SJCRH30 (cell line): ENCODE data around the gene TMEM175. TPM values are rescaled to one million over a fixed set of nuclear protein-coding genes. Genes with fewer than 3 reads are reported as not detected.
A peak's percentile ranks its signal among the peaks of the same experiment; 100 is the strongest.

Source experiments
- DNase-seq, 2 experiments: peaks; one replicate each; pipeline ENCODE4 v3.0.0-alpha.2; 2015 to 2020
- H3K27ac ChIP-seq: fragments of 250-450 bp; sonication (Bioruptor Pico); 2 replicates; pipeline ENCODE4 v1.5.1; 2020; ENCODE audit warnings: mild to moderate bottlenecking, moderate library complexity
- H3K27me3 ChIP-seq: fragments of 250-450 bp; sonication (Bioruptor Pico); 2 replicates; pipeline ENCODE4 v1.5.1; 2020; ENCODE audit warnings: mild to moderate bottlenecking, moderate library complexity
- H3K36me3 ChIP-seq: fragments of 250-450 bp; sonication (Bioruptor Pico); 2 replicates; pipeline ENCODE4 v1.5.1; 2020; ENCODE audit warnings: mild to moderate bottlenecking, moderate library complexity
- H3K4me1 ChIP-seq: fragments of 250-450 bp; sonication (Bioruptor Pico); 2 replicates; pipeline ENCODE4 v1.5.1; 2020; ENCODE audit warnings: mild to moderate bottlenecking, moderate library complexity
- H3K4me3 ChIP-seq: fragments of 250-450 bp; sonication (Bioruptor Pico); 2 replicates; pipeline ENCODE4 v1.5.1; 2020; ENCODE audit warnings: mild to moderate bottlenecking, moderate library complexity
- H3K9me3 ChIP-seq: fragments of 250-450 bp; sonication (Bioruptor Pico); replicated peaks from 2 replicates; pipeline ENCODE4 v1.5.1; 2020; ENCODE audit warnings: mild to moderate bottlenecking, moderate library complexity
- total RNA-seq: library from RNA; depleted of rRNA; stranded (reverse); fragments of >200 nt; shearing (Covaris generic); gene quantifications from 2 replicates; pipeline ENCODE4 v1.2.3, GENCODE V29; 2014; rRNA removed

TMEM175 gene, protein sequence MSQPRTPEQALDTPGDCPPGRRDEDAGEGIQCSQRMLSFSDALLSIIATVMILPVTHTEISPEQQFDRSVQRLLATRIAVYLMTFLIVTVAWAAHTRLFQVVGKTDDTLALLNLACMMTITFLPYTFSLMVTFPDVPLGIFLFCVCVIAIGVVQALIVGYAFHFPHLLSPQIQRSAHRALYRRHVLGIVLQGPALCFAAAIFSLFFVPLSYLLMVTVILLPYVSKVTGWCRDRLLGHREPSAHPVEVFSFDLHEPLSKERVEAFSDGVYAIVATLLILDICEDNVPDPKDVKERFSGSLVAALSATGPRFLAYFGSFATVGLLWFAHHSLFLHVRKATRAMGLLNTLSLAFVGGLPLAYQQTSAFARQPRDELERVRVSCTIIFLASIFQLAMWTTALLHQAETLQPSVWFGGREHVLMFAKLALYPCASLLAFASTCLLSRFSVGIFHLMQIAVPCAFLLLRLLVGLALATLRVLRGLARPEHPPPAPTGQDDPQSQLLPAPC
- 4.3 and 6.8 TPM in 2 replicates for total RNA-seq

DNA sequence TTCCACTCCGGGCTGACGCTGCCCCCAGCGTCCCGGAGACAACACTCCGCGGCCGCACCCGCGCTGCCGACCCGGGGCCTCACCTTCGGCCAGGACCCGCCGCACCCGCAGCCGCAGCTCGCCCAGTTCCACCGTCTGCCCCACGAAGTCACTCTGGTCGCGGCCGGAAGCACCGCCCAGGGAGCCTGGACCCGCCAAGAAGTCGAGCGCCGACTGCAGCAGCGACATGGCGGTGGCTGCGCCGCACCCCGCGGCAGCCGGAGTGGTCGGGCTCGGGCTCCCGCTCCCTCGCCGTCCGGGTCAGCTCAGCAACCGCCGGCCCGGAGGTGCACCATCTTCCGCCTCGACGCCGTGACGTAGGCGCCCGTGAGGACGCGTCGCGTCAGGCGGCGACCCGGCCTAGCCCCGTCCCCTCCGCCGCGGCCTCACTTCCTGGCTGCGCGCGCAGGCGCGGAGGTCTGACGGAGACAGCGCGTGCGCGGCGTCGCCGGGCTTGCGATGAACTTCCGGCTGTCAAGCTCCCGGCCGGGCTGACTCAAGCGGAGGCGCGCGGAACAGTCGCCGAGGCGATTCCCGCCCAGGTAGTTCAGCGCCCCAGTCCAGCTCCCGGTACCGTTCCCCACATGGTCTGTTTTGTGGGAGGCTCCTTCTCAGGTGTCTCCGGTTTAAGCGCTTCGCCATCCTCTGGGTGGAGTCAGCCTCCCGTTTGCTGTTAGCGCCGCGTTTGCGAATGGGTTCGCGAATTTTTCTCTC lies at the start of gene TMEM175, which contains the start of gene GAK:
TMEM175 (plus strand) TSS at position 501 of the 753 bp plus-strand sequence. CDS start 15,280 bp downstream, outside the sequence.
GAK (minus strand) TSS at position 357 of the 753 bp plus-strand sequence; CDS start at position 228, 129 bp downstream.
- Histone ChIP-seq H3K4me1 (peaks cover 13% of the 10 kb centered on the region), H3K4me3 (peak within 1 kb of the TSS; percentile 86), H3K27ac (peak within 1 kb of the TSS; percentile 47), H3K36me3 (no peaks in the 10 kb centered on the region), H3K9me3 (no peaks in the 10 kb centered on the region), H3K27me3 (no peaks in the 10 kb centered on the region)
- DNase-seq, result peak; percentile 93 to 95

DNA sequence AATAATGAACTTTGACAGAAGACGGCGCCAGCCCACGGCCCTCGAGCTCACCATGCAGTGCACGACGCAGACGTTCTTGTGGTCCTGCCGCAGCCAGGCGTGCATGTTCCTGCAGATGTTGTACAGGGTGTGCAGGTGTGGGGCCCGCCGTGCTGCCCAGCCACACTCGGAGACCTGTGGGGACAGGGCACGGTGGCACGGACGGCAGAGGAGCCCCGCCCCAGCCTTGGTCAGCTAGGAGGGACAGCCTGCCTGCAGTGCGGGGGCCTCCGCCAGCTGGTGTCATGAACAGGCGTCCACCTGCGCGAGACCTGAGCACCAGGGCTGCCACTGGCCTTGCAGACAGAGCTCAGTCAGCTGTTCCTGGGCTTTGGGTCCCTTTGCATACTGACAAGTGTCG lies 49.6 kb upstream of the TMEM175 start:
- peaks cover 33% of the 10 kb centered on the region for H3K36me3 ChIP-seq

DNA sequence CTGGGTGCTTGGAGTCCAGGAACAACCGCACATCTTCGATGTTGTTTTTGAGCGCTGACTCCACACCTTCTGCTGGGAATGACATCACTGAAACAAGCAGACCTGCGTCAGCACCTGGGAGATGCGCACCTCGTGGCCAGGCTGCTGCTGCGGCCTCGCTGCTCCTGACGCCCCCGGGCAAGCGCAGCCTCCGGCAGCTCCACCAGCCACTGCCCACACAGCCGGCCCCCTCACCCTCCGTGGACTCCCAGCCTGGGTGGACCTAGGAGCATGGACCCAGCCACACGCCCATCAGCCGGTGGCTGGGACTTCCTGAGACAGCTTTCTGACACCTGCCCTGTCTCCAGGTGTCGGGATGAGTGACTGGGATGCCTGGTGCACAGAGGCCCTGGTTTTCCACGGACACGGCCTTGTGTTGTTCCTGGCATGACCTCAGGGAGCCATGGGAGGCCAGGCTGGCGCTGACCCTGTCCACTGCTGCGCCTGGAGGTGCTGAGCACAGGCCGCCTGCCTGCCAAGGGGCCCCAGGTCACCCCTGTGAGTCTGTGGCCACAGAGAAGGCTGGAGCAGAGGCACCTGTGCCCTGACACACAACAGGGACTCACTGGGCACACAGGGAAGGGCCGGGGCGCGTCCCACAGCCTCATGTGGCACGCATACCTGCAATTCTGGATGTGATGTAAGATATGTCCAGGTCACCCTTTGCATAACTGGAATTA lies 48.7 kb upstream of the TMEM175 start:
- Histone ChIP-seq H3K4me1 (no peaks in the 10 kb centered on the region), H3K27me3 (no peaks in the 10 kb centered on the region), H3K9me3 (no peaks in the 10 kb centered on the region), H3K36me3 (peaks cover 41% of the 10 kb centered on the region), H3K4me3 (no peak overlapping the region), H3K27ac (no peak overlapping the region)
- DNase-seq, result no peak

More for the DNA sequence above, 49.6 kb upstream of the TMEM175 start:
- Histone ChIP-seq H3K27ac (no peak overlapping the region), H3K4me3 (no peak overlapping the region), H3K27me3 (no peaks in the 10 kb centered on the region), H3K4me1 (no peaks in the 10 kb centered on the region), H3K9me3 (no peaks in the 10 kb centered on the region)
- DNase-seq, result no peak

DNA sequence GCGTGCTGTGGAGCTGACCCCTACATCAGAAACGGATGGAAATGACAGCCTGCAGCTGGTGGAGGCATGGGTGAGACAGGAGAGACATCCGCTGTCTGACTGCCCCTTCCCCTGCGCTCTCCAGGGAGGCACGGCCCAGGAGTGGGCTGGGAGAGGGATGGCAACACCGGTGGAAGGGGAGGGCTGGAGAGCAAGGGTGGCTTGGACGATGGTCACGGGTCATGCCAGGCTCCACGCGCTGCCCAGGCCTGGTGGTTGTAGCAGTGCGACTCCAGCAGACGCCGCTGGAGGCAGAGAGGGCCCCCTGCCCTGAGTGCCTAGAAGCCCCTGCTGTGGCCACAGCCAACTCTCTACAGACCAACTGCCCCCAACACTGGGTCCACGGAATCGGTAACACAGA lies 48.0 kb upstream of the TMEM175 start:
- Histone ChIP-seq H3K36me3 (peaks cover 44% of the 10 kb centered on the region), H3K27ac (no peak overlapping the region), H3K27me3 (no peaks in the 10 kb centered on the region), H3K9me3 (no peaks in the 10 kb centered on the region), H3K4me3 (no peak overlapping the region), H3K4me1 (no peaks in the 10 kb centered on the region)
- no peak for DNase-seq

DNA sequence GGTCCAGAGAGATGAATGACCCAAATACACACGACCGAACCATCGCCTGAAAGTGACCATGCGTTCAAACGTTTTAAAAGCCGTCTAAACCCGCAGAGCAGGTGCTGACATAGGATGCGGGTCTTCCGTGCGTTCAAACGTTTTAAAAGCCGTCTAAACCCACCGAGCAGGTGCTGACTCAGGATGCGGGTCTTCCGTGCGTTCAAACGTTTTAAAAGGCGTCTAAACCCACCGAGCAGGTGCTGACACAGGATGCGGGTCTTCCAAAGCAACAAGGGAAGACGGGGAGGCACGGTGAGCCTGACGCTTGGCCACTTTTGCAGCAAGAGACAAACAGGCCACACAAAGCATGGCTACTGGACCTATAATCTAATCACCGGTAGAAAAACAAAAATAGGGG lies 47.4 kb upstream of the TMEM175 start:
- no peak overlapping the region for H3K27ac ChIP-seq
- H3K4me3 ChIP-seq, result no peak overlapping the region
- H3K9me3 ChIP-seq, result no peaks in the 10 kb centered on the region
- peaks cover 42% of the 10 kb centered on the region for H3K36me3 ChIP-seq
- DNase-seq, result no peak
- no peaks in the 10 kb centered on the region for H3K4me1 ChIP-seq
- no peaks in the 10 kb centered on the region for H3K27me3 ChIP-seq

DNA sequence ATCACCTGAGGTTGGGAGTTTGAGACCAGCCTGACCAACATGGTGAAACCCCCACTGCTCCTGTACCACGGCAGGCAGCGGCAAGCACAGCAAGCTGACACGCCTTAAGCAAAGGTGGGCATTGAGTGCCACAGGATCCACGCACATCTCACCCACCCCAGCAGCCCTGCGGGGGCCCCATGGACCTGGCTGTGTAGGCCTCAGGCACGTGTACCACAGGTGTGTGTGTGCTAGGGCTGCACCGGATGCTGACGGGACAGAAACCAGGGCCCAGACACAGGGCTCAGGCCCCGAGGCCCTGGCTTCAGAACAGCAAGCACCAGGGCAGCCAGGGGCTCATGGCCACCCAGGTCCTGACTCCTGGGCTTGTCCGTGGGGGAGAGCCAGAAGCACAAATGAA lies 46.9 kb upstream of the TMEM175 start:
- DNase-seq, result no peak
- Histone ChIP-seq H3K4me1 (no peaks in the 10 kb centered on the region), H3K36me3 (peaks cover 42% of the 10 kb centered on the region), H3K27ac (no peak overlapping the region), H3K27me3 (no peaks in the 10 kb centered on the region), H3K4me3 (no peak overlapping the region), H3K9me3 (no peaks in the 10 kb centered on the region)

DNA sequence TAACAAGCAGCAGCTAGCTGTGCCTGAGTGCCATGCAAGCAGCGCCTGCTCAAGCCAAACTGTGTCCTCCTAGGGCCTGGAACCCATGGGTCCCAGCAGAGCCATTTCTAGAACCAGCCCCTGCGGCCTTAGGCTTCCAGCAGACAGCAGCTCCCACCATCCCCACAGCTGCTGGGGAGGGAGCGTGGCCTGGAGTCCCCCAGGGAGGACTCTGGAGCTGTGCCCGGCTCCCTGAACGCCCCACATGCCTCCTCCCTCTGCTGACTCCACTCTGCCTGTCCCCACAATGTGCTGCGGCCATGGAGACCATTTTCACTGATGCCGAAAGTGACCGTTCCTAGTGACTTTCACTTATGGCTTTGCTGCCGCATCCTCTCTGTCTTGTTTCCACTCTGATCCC lies 46.0 kb upstream of the TMEM175 start:
- Histone ChIP-seq H3K27ac (no peak overlapping the region), H3K4me1 (no peaks in the 10 kb centered on the region), H3K9me3 (no peaks in the 10 kb centered on the region), H3K36me3 (peaks cover 40% of the 10 kb centered on the region), H3K4me3 (no peak overlapping the region), H3K27me3 (no peaks in the 10 kb centered on the region)
- no peak for DNase-seq

DNA sequence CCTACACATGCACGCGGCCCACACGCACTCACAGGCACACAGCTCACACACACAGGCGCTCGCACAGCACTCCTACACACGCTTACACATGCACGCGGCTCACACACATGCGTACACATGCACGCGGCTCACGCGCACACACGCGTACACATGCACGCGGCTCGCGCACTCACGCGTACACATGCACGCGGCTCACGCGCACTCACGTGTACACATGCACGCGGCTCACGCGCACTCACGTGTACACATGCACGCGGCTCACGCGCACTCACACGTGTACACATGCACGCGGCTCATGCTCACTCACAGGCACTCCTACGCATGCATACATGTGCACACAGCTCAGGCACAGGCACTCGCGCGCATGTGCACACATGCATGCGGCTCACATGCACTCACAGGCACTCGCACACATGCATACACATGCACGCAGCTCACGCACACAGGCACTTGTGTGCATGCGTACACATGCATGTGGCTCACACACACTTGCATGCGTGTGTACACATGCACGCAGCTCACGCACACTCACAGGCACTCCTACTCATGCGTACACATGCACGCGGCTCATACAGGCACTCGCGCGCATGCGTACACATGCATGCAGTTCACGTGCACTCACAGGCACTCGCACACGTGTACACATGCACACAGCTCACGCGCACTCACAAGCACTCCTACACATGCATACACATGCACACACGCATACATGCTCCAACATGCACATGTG lies 45.1 kb upstream of the TMEM175 start:
- no peaks in the 10 kb centered on the region for H3K4me1 ChIP-seq
- H3K36me3 ChIP-seq, result peaks cover 36% of the 10 kb centered on the region
- H3K27me3 ChIP-seq, result no peaks in the 10 kb centered on the region
- no peak for DNase-seq
- H3K27ac ChIP-seq, result no peak overlapping the region
- no peak overlapping the region for H3K4me3 ChIP-seq
- no peaks in the 10 kb centered on the region for H3K9me3 ChIP-seq

DNA sequence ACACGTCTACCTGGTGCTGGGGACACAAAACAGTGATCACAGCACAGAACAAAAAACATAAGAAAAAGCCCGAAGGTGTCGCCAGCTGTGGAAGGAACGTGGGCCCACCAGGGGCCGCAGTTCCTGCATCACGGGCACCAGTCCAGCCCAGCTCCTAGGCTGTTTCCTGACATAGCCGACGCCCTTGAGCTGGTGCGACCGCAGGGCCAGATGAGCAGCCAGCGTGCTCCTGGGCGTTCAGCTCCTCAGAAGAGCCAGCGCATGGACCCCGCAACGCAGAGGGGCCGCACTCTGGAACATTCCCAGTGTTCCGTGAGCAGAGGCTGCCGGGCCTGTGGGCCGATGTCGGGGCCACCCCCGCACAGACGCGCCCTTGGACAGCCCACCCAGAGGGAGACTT lies 44.2 kb upstream of the TMEM175 start:
- no peaks in the 10 kb centered on the region for H3K27me3 ChIP-seq
- H3K36me3 ChIP-seq, result peaks cover 38% of the 10 kb centered on the region
- H3K27ac ChIP-seq, result no peak overlapping the region
- H3K9me3 ChIP-seq, result no peaks in the 10 kb centered on the region
- no peak for DNase-seq
- H3K4me1 ChIP-seq, result no peaks in the 10 kb centered on the region
- no peak overlapping the region for H3K4me3 ChIP-seq

DNA sequence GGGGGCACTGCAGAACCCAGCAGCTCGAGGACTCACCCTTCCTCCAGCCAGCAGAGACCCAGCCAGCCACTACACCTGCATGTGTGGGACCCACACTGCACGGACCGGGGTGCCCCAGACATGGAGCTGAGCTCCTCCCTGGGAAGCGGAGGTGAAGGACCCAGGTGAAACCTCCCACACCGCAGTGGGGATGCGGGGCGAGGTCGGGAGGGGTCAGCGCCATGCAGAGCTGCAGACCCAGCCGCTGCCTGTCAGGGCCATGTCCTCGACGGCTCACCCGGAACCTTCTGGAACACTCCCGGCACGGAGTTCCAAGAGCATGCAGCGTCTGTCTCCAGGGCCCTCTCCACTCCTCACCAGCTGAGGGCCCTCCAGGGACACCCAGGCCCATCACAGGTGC lies 42.7 kb upstream of the TMEM175 start:
- Histone ChIP-seq H3K27ac (no peak overlapping the region), H3K4me3 (no peak overlapping the region), H3K27me3 (no peaks in the 10 kb centered on the region), H3K9me3 (no peaks in the 10 kb centered on the region), H3K4me1 (no peaks in the 10 kb centered on the region), H3K36me3 (peaks cover 43% of the 10 kb centered on the region)
- no peak for DNase-seq

DNA sequence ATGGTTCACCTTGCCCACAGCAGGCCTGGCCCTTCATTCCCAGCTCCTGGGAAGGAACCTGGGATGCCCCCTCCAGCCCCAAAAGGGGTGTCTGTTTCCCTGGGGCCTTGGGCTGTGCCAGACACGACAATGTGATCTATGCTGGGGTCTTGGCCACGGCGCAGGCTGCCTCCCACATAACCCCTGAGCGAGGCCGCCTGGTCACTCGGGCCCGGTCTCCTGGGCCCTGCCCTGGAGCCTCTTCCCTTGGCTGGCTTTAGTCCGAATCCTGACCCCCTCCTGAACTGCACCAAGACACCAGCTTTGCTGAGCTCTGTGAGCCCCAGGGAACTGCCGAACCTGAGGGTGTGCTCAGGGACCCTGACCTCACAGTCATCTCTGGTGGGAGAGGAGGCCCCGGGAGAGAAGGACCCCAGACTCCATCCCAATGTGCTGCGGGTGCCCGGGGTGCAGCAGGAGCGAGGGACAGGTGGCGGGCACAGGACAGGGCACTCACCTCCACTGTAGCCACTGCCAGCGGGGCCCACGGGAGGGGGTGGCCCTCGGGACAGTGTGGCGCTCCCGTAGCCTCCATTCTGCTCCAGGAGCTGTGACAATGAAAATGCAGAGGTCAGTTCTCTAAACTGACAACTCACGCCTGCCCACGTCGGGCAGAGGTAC lies 42.1 kb upstream of the TMEM175 start:
- Histone ChIP-seq H3K4me3 (no peak overlapping the region), H3K27ac (no peak overlapping the region), H3K4me1 (no peaks in the 10 kb centered on the region), H3K9me3 (no peaks in the 10 kb centered on the region), H3K27me3 (no peaks in the 10 kb centered on the region), H3K36me3 (peaks cover 46% of the 10 kb centered on the region)
- DNase-seq, result no peak

DNA sequence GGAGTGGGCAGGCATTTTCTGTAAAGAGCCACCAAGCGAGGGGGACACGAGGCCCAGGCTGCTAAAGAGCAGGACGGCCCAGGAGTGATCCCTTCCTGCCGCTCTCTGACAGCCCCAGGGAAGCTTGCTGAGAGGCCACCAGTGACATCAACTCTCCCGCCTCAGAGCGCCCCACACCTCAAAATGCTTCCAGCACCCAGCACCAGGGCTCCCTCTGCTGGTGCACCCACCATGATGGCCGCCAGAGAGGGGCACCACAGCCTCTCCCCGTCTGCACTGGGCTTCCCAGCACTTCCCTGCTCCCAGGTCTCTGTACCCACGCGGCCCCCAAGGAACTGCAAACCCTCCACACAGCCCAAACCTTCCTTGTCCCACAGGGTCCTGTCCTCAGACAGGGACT lies 40.5 kb upstream of the TMEM175 start:
- H3K4me1 ChIP-seq, result no peaks in the 10 kb centered on the region
- DNase-seq, result peak in 1 of 2 experiments; percentile 33
- peaks cover 62% of the 10 kb centered on the region for H3K36me3 ChIP-seq
- no peaks in the 10 kb centered on the region for H3K9me3 ChIP-seq
- no peak overlapping the region for H3K27ac ChIP-seq
- H3K27me3 ChIP-seq, result no peaks in the 10 kb centered on the region
- no peak overlapping the region for H3K4me3 ChIP-seq

DNA sequence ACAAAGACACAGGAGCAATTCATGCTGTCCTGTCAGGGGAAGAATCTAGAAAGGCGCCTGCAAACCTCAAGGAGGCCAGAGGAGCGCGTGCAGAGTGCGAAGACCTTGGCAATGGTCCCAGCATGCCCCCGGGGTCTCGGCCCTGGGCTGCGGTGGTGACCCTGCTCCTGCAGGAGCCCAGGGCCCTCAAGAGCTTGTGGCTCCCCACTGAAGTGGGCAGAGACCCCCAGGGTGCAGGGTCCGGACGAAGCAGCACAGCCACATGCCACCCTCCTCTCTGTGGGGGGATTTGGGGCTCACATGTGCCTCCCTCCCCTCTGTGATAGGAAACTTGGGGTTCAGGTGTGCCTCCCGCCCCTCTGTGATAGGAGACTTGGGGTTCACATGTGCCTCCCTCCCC lies 39.5 kb upstream of the TMEM175 start:
- peaks cover 64% of the 10 kb centered on the region for H3K36me3 ChIP-seq

More for the DNA sequence above, 39.5 kb upstream of the TMEM175 start:
- DNase-seq, result no peak
- H3K27ac ChIP-seq, result no peak overlapping the region
- no peaks in the 10 kb centered on the region for H3K4me1 ChIP-seq
- no peaks in the 10 kb centered on the region for H3K9me3 ChIP-seq
- H3K27me3 ChIP-seq, result no peaks in the 10 kb centered on the region
- no peak overlapping the region for H3K4me3 ChIP-seq
